ENCODE data around the gene L1TD1. TPM values are rescaled to one million over a fixed set of nuclear protein-coding genes. Genes with fewer than 3 reads are reported as not detected.
"Not testable (repeated sequence)": the region's sequence is repeated elsewhere in the genome, so short reads cannot be mapped to it uniquely, and the experiment has no call there.

Gene L1TD1
- polyA plus RNA-seq, 3 donors = 3.7 to 5.2 (median 4.6) TPM

DNA sequence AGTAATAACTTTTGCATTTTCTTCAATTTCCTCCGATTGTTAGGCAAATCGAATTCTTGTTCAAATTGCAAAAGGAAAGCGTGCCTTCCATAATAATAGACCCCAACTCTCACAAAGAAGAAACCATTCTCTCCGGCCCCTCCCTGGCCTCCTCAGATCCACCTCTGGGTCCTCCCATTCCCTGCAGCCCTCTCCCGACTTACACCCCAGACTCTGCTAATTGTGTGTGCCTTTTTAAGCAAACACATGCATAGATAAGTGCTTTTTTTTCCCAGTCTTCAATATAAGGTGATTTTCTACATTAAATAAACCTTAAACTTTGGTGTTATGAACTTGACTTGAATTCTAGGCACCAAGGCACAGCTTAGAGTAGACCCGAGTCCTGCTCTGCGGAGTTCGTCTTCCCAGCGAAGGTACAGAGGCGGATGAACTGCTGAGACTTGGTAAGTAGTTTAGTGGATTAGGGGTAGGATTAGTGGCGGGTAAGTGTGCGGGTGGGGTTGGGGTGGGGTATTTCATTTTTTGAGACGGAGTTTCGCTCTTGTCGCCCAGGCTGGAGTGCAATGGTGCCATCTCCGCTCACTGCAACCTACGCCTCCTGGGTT is 1.5 kb downstream of the L1TD1 start:
- no peak for DNase-seq (ENCODE audit: extremely low read depth in 1 of 11, low read depth in 9 of 11, low spot score in 4 of 11)

DNA sequence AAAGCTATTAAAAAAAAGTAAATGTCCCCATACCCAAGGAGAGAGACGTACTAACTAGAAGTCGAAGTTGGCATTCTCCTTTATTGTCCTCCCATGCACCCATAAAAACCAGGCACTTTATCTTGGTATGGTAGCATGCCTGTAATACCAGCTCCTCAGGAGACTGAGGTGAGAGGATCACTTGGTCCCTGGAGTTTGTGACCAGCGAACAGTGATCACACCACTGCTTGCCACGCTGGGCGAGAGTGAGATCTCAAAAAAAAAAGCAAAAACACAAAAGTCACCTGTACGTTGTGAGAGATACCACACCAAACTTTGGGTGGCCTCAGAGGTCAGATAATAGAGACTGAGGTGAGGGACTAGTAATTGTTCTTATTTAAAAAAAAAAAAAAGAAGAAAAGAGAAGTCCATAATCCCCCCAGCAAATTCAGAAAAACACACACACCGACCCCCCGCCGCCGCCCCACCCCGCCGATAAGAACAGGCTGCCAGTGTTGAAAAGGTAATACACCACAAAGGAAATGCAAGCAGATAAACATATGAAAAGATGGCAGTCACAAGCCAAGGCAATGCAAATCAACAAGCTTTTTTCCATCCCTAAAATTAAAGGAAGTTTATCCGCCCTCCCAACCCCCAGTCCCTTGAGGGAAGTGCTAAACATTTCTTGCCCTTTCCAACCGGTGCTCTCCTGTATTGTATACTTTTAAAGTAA is 3.6 kb downstream of the L1TD1 start:
- no peak for DNase-seq (ENCODE audit: extremely low read depth in 1 of 11, low read depth in 9 of 11, low spot score in 4 of 11)

DNA sequence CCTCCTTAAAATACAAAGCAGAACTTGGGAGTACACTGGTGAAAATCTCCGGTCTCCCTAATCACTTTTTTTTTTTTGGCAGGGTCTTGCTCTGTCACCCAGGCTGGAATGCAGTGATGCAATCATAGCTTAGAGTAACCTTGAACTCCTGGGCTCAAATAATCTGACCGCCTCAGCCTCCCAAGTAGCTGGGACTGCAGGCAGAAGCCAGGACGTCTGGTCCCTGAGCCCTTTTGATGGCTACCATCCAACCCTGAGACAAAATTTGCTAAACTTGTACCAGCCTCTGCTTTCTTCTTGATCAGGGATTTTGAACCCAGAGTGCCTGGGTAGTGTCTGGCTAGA is 4.1 kb downstream of the L1TD1 start:
- DNase-seq (ENCODE audit: extremely low read depth in 1 of 11, low read depth in 9 of 11, low spot score in 4 of 11) = no peak

DNA sequence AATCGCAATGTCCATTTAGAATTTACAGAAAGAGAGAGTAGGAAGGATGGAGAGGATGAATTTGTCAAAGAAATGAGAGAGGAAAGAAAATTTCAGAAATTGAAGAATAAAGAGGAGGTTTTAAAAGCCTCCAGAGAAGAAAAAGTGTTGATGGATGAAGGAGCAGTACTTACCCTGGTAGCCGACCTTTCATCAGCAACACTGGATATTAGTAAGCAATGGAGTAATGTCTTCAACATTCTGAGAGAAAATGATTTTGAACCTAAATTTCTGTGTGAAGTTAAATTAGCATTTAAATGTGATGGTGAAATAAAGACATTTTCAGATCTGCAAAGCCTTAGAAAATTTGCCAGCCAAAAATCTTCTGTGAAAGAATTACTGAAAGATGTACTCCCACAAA is 12.5 kb downstream of the L1TD1 start:
- DNase-seq (ENCODE audit: extremely low read depth in 1 of 11, low read depth in 9 of 11, low spot score in 4 of 11) = no peak

DNA sequence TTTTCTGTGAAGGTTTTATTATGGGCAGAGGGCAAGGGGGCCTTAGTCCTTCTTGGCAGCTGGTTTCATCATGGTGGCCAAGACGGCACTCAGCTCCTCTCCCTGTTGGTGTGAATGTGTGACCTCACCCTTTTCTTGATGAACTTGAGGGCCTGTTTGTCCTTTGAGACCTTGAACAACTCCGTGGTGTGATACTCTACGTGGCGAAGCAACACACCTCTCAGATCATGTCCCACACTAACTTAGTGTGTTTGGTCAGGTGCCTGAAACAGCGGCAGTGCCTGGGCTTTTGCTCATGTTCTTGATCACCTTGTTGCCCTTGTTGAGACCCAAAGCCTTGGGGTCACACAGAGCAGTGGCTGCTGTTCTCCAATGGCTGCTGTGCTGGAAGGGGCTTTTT is 13.4 kb downstream of the L1TD1 start:
- no peak for DNase-seq (ENCODE audit: extremely low read depth in 1 of 11, low read depth in 9 of 11, low spot score in 4 of 11)

DNA sequence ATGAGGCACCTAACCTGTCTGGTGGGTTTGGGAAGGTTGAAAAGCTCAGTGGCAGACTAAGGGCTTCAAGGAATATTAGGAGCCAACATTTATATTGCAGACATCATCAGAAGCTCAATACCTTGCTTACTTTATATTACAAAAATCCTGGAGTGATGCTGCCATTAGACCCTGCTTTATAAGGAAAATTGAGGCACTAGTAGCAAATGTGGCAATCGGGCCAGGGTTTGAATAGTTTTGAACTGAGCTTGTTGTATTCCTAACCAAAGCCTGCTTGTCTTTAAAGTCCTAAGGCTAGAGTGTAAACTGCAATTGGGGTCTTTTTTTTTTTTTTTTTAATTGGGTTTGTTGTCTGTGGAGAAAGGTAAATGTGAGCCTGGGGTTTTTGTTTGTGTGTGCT is 14.3 kb downstream of the L1TD1 start:
- no peak for DNase-seq (ENCODE audit: extremely low read depth in 1 of 11, low read depth in 9 of 11, low spot score in 4 of 11)

DNA sequence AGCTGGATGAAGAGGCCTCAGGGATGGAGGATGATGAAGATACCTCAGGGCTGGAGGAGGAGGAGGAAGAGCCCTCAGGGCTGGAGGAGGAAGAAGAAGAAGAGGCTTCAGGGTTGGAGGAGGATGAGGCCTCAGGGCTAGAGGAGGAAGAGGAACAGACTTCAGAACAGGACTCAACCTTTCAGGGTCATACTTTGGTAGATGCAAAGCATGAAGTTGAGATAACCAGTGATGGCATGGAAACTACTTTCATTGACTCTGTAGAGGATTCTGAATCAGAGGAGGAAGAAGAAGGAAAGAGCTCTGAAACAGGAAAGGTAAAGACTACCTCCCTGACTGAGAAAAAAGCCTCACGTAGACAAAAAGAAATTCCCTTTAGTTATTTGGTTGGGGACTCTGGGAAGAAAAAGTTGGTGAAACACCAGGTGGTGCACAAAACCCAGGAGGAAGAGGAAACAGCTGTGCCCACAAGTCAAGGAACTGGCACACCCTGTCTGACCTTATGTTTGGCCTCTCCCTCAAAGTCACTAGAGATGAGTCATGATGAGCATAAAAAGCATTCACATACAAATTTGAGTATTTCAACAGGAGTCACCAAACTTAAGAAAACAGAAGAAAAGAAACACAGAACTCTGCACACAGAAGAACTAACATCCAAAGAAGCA is 15.4 kb downstream of the L1TD1 start:
- DNase-seq (ENCODE audit: extremely low read depth in 1 of 11, low read depth in 9 of 11, low spot score in 4 of 11) = no peak

DNA sequence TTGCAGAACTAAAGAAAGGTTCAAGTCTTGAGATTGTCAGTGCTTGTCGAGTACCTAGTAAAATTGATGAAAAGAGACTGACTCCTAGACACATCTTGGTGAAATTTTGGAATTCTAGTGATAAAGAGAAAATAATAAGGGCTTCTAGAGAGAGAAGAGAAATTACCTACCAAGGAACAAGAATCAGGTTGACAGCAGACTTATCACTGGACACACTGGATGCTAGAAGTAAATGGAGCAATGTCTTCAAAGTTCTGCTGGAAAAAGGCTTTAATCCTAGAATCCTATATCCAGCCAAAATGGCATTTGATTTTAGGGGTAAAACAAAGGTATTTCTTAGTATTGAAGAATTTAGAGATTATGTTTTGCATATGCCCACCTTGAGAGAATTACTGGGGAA is 16.3 kb downstream of the L1TD1 start:
- no peak for DNase-seq (ENCODE audit: extremely low read depth in 1 of 11, low read depth in 9 of 11, low spot score in 4 of 11)

DNA sequence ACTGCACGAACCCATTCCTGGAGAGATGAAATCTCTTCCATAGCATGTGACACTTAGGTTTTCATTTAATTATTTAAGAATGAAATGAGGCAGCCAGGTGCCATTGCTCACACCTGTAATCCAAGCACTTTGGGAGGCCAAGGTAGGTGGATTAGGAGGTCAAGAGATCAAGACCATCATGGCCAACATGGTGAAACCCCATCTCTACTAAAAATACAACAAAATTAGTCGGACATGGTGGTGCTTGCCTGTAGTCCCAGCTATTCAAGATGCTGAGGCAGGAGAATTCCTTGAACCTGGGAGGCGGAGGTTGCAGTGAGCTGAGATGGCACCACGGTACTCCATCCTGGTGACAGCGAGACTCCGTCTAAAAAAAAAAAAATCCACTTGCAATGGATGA is 17.8 kb downstream of the L1TD1 start:
- DNase-seq (ENCODE audit: extremely low read depth in 1 of 11, low read depth in 9 of 11, low spot score in 4 of 11) = no peak

DNA sequence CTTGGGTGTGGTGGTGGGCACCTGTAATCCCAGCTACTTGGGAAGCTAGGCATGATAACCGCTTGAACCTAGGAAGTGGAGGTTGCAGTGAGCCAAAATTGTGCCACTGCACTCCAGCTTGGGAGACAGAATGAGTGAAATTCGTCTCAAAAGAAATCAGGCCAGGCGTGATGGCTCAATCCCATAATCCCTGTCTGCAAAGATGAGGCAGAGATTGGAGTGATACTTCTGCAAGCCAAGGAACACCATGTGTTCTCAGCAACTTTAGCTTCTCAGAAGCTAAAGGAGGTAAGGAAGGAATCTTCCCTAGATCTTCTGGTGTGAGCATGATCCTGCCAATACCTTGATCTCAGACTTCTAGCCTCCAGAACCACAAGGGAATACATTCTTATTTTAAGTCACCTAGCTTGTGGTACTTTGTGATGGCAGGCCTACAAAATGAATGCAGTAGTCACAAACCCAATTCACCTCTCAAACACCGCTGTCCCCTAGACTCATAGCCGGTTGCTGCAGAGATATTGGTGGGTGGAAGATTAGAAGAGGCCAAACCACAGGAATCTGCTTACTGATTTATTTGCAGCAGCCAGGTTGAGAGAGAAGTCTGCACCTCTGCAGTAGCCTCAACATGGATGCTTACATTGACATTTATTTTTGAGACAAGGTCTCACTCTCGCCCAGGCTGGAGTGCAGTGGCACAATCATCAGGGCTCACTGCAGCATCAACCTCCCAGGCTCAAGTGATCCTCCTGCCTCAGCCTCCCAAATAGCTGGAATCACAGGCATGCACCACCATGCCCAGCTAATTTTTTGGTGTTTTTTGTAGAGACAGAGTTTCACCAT is 18.6 kb downstream of the L1TD1 start:
- no peak for DNase-seq (ENCODE audit: extremely low read depth in 1 of 11, low read depth in 9 of 11, low spot score in 4 of 11)

DNA sequence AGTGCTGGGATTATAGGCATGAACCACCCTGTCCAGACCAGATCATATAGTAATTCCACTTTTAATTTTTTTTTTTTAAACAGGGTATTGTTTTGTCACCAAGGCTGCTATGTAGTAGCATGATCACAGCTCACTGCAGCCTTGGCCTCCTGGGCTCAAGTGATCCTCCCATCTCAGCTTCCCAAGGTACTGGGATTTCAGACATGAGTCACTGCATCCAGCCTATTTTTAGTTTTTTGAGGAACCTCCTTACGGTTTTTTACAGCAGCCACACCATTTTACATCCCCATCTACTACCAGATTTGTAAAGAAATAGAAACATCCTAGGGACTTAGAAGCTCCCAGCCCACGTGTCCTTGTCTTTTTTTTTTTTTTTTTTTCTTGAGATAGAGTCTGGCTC is 24.0 kb downstream of the L1TD1 start:
- DNase-seq (ENCODE audit: extremely low read depth in 1 of 11, low read depth in 9 of 11, low spot score in 4 of 11) = no peak

DNA sequence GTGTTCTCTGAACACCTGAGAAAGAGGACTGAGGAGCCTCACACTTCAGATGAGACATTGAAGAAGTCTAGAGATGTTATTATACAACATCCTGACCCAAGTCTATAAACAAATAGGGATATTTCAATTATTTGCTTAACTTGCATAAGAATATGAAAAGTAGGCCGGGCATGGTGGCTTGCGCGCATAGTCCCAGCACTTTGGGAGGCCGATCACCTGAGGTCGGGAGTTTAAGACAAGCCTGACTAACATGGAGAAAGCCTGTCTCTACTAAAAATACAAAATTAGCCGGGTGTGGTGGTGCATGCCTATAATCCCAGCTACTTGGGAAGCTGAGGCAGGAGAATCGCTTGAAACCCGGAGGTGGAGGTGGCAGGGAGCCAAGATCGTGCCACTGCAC is 25.8 kb downstream of the L1TD1 start:
- DNase-seq (ENCODE audit: extremely low read depth in 1 of 11, low read depth in 9 of 11, low spot score in 4 of 11) = not testable (repeated sequence)

DNA sequence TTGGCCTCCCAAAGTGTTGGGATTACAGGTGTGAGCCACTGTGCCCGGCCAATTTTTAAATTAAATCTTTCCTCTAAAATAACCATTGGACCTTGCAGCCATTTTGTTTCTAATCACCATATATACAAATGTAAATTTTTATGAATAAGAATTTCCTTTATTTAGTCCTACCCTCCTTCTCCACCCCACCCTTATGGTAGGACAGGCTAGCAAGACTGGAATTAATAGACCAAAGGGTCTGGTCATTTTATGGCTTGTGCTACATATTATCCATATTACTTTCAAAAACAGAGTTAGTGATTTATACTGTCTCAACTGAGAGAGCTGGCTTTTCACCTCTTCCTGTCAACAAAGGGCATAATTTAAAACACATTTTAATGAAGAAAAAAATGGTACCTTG is 26.5 kb downstream of the L1TD1 start:
- DNase-seq (ENCODE audit: extremely low read depth in 1 of 11, low read depth in 9 of 11, low spot score in 4 of 11) = no peak

DNA sequence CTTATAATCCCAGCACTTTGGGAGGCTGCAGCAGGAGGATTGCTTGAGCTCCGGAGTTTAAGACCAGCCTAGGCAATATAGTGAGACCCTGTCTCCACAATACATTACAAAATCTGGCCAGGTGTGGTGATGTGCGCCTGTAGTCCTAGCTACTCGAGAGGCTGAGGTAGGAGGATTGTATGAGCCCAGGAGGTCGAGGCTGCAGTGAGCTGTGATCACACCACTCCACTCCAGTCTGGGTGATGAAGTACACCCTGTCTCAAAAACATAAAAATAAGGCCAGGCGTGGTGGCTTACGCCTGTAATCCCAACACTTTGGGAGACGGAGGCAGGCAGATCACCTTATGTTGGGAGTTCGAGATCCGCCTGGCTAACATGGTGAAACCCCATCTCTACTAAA is 27.7 kb downstream of the L1TD1 start:
- DNase-seq (ENCODE audit: extremely low read depth in 1 of 11, low read depth in 9 of 11, low spot score in 4 of 11) = no peak

DNA sequence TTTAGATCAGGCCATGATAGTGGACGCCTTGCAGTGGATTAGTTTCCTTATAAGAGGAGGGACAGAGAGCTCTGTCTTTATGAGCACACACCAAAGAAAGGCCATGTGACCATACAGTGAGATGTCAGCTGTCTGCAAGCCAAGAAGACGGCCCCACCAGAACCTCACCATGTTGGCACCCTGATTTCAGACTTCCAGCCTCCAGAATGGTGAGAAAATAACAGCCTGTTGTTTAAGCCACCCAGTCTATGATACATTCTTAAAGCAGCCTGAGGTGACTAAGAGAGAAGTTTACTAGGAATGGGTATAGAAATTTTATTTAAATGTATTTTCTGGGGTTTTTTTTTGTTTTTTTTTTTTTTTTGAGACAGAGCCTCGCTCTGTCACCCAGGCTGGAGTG is 29.5 kb downstream of the L1TD1 start:
- no peak for DNase-seq (ENCODE audit: extremely low read depth in 1 of 11, low read depth in 9 of 11, low spot score in 4 of 11)

DNA sequence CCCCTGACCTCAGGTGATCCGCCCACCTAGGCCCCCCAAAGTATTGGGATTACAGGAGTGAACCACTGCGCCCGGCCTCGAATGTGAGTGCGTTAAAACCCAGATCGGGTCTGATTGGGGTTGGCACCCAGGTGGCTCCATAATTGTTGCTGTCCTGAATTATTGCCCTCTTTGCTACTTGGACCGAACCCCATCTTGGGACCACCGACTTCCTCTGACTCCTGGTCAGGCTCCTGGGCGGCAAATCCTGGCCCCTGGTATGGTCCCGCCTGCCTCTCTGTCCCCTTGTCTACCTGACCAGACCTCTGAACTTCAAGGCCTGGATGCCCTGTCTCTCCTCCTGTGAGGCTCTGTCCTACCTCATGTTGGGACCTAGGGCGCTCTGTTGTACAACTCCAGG is 32.8 kb downstream of the L1TD1 start:
- no peak for DNase-seq (ENCODE audit: extremely low read depth in 1 of 11, low read depth in 9 of 11, low spot score in 4 of 11)

DNA sequence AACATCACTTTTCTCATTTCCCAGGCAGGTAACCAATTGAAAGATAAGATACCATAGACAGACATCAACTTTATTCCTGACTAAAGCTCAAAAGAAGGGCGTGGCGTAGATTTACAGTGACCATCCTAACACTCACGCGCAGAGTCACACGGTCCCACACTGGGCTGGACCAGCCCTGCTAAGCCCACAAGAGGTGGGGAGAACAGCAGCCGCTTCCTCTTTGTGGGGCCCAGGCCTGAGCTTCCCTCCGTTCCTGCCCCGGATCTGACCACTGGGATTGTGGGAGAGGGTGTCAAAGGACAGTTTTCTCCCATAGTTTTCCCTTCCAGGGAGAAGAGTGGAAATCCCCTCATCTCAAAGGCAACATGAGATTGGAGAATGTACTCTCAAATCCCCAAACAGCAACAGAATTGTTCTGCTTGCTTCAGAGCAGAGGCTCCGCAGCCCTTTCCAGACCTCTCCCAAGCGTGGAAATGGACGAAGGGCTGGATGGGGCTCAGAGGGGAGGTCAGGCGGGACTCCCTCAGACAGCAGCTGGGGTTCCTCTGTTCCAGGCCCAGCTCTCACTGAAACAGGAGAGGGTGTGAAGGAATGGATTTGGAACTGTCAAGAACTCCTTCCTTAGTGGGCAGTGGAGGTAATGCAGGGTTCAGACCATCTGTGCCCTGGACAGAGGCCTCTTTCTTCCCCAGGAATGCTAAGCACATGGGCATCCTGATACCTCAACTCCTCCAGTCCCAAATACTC is 33.7 kb downstream of the L1TD1 start:
- DNase-seq (ENCODE audit: extremely low read depth in 1 of 11, low read depth in 9 of 11, low spot score in 4 of 11) = no peak

DNA sequence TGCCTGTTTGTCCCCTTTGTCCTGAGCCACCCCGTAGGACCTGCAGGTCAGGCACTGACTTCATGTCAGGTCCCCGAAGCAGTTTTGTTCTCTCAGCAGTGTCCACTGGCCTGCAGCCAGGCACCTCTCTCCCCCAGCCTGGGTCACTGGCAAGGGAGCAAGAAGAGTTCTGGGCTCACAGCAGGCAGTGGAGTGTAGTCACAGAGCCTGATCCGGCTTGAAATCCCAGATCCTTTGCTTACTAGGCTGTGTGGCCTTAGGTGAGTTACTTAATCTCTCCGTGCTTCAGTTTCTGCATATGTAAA is 34.2 kb downstream of the L1TD1 start:
- DNase-seq (ENCODE audit: extremely low read depth in 1 of 11, low read depth in 9 of 11, low spot score in 4 of 11) = no peak

DNA sequence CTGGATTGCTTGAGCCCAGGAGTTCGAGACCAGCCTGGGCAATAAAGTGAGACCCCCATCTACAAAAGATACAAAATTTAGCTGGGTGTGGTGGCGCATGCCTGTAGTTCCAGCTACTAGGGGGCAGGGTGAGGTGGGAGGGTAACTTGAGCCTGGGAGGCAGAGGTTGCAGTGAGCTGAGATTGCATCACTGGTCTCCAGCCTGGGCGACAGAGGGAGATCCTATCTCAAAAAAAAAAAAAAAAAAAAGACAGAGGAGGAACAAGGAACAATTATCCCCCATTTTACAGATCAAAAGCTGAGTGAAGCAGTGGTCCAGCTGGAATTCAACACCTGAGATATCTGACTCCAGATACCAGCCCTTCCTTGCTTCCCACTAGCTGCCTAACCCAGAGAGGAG is 34.8 kb downstream of the L1TD1 start:
- DNase-seq (ENCODE audit: extremely low read depth in 1 of 11, low read depth in 9 of 11, low spot score in 4 of 11) = no peak

DNA sequence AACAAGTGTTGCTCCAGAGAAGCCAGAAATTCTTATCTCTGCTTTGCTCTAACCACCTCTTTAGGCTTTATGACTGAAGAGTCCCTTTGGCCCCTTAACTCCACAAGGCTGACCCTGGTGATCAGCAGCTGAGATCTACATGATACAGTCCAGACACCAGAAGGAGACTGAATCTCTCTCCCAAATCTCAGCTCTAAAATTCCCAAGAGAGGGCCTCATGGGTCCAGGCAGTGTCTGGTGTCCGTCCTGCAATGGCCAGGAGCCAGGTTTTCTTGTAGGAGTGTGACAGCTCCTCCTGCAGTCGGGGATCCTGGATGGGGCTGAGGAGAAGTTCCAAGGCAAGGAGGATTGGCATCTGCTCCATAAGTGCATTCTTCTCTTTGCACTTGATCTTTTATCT is 35.3 kb downstream of the L1TD1 start:
- DNase-seq (ENCODE audit: extremely low read depth in 1 of 11, low read depth in 9 of 11, low spot score in 4 of 11) = no peak

All from renal cortex interstitium (tissue), 11 donors.